ENCODE results near the gene MTA1. TPM values are rescaled to one million over a fixed set of nuclear protein-coding genes. Genes with fewer than 3 reads are reported as not detected.

Gene MTA1
- total and polyA plus RNA-seq, 2 of the 8 experiments (the other 6 are each of a cell fraction or from before 2014, with no cell fraction given), result 73.9 to 221 TPM

GRCh38 chr14:105473677-105474482 is 54.3 kb downstream of the MTA1 start:
- CTCF ChIA-PET (ENCODE audit: partially characterized antibody), result interaction anchor here (1.2 to 5.1 kb wide), 4 partner anchors 9 to 100 kb away, joined by 5 to 70 read pairs (median 12); no protein-coding TSS in a partner anchor
- DNase-seq (ENCODE audit: low read depth in 1 of 2, low spot score in 2 of 2), result peak in 1 of 2 experiments; percentile 96
- no peak overlapping the region for H3K4ac ChIP-seq (replicated peaks; ENCODE audit: insufficient read length, low read depth, low read length)

More at GRCh38 chr14:105473677-105474482, 54.3 kb downstream of the MTA1 start:
- Histone ChIP-seq H3K23me2 (ENCODE audit: low read depth, low read length) (peaks cover 14% of the 10 kb centered on the region; the same call in 1 of the 2 replicates), H3K27ac (ENCODE audit: low read depth, low read length) (no peak overlapping the region), H3K36me3 (ENCODE audit: control insufficient read depth in 2 of 4, insufficient read depth in 4 of 4, low read length in 3 of 4) (peaks cover 0 to 11% (median 3%) of the 10 kb centered on the region in 4 experiments; a peak in 2 of 8 replicates), H2BK120ac (replicated peaks; ENCODE audit: low read depth, low read length) (no peak overlapping the region), H3K4me3 (ENCODE audit: extremely low read depth in 1 of 4, insufficient read depth in 2 of 4, low read depth in 3 of 4, low read length in 4 of 4) (peak overlapping the region; percentile 40 to 65 (median 52)), H3K27me3 (replicated peaks in 1 of 4; ENCODE audit: control insufficient read depth in 3 of 4, extremely low read depth in 1 of 4, insufficient read depth in 3 of 4, low read length in 3 of 4) (peaks cover 34 to 48% (median 41%) of the 10 kb centered on the region in 4 experiments), H4K20me1 (replicated peaks in 1 of 2; ENCODE audit: control insufficient read depth in 1 of 2, insufficient read depth in 2 of 2, low read length in 2 of 2) (peaks cover 3 to 25% of the 10 kb centered on the region in 2 experiments), H4K5ac (ENCODE audit: insufficient read length, low read depth, low read length) (no peak overlapping the region), H3K79me2 (ENCODE audit: control insufficient read depth in 1 of 2, insufficient read depth in 2 of 2, low read length in 2 of 2) (no peaks in the 10 kb centered on the region), H3K9me3 (ENCODE audit: insufficient read depth in 2 of 2, low read depth in 1 of 2, low read length in 1 of 2) (no peaks in the 10 kb centered on the region), H3K79me1 (ENCODE audit: low read depth, low read length) (no peaks in the 10 kb centered on the region), H2BK5ac (ENCODE audit: low read depth, low read length) (no peak overlapping the region), H3K23ac (ENCODE audit: insufficient read length) (no peak overlapping the region), H3K4me2 (ENCODE audit: insufficient read depth in 1 of 2, low read depth in 2 of 2, low read length in 2 of 2) (peak overlapping the region; percentile 33 to 89), H2AFZ (ENCODE audit: low read length) (no peak overlapping the region), H2BK20ac (ENCODE audit: low read length) (no peak overlapping the region), H2AK5ac (ENCODE audit: low read depth, low read length) (no peak overlapping the region), H3K56ac (replicated peaks; ENCODE audit: insufficient read length, low read depth, low read length) (no peak overlapping the region), H4K8ac (ENCODE audit: extremely low read depth, insufficient read depth, low read length) (no peak overlapping the region), H3K9ac (replicated peaks in 1 of 4; ENCODE audit: extremely low read depth in 1 of 4, low read depth in 3 of 4, low read length in 3 of 4) (peak overlapping the region in 1 of 4 experiments; percentile 70; a peak in 2 of 7 replicates), H4K91ac (replicated peaks; ENCODE audit: insufficient read length, low read length) (no peak overlapping the region), H3K4me1 (replicated peaks in 1 of 4; ENCODE audit: control insufficient read depth in 3 of 4, insufficient read depth in 4 of 4, low read length in 3 of 4) (peaks cover 0 to 35% (median 20%) of the 10 kb centered on the region in 4 experiments; a peak in 6 of 7 replicates), H3K18ac (ENCODE audit: extremely low read depth, low read length) (peak overlapping the region; percentile 60), H2BK15ac (ENCODE audit: low read length) (no peak overlapping the region), H3K14ac (ENCODE audit: insufficient read length) (no peak overlapping the region), H2BK12ac (ENCODE audit: low read depth, low read length) (peak overlapping the region; percentile 17; the same call in 1 of the 2 replicates)
- TF ChIP-seq SP1 (IDR thresholded peaks at IDR 0.05; ENCODE audit: low read depth, low read length) (no peak), RBBP5 (IDR thresholded peaks at IDR 0.05; ENCODE audit: borderline replicate concordance, low read depth, low read length) (peak; percentile 62; the same call in 1 of the 2 replicates), CHD1 (IDR thresholded peaks at IDR 0.05; ENCODE audit: low read depth, low read length) (no peak), EP300 (IDR thresholded peaks at IDR 0.05; ENCODE audit: borderline replicate concordance in 1 of 2, low read depth in 2 of 2, low read length in 2 of 2) (peak in 1 of 2 experiments; percentile 55; a peak in 1 of 3 replicates), KDM4A (IDR thresholded peaks at IDR 0.05; ENCODE audit: low read depth, low read length, severe bottlenecking) (peak; percentile 3), SIN3A (conservative IDR thresholded peaks at IDR 0.05 in 1 of 2, IDR thresholded peaks at IDR 0.05 in 1 of 2; ENCODE audit: low read depth in 1 of 2, low read length in 2 of 2) (peak; percentile 33 to 80; a peak in 2 of 4 replicates), E2F6 (IDR thresholded peaks at IDR 0.05) (no peak)
- no peak for FAIRE-seq
- 19% methylated on average over 24 of the region's 60 CpGs; no CpG with 5 or more reads in 1 of the 2 experiments for WGBS, 2 experiments (ENCODE audit: extremely low coverage in 1 of 2, insufficient coverage in 1 of 2, insufficient read length in 1 of 2, insufficient replicate concordance in 2 of 2, low coverage in 1 of 2, low lambda C conversion rate in 2 of 2, missing lambda C conversion rate in 1 of 2)
- POLR2A ChIA-PET (ENCODE audit: partially characterized antibody), result interaction anchor here (1.0 to 1.4 kb wide), 4 partner anchors 8 to 70 kb away, joined by 3 to 4 read pairs (median 4); no protein-coding TSS in a partner anchor

Data from H1 (cell line).